HG03097 (cell line): Measurements from ENCODE around the gene NUP153.

ENCODE experiments used
- ATAC-seq: cut with Tn5 transposase; IDR thresholded peaks from one replicate; pipeline ENCODE4 v1.9.1; 2021; ENCODE audit not compliant: unreplicated experiment, low FRiP score

Gene NUP153

DNA sequence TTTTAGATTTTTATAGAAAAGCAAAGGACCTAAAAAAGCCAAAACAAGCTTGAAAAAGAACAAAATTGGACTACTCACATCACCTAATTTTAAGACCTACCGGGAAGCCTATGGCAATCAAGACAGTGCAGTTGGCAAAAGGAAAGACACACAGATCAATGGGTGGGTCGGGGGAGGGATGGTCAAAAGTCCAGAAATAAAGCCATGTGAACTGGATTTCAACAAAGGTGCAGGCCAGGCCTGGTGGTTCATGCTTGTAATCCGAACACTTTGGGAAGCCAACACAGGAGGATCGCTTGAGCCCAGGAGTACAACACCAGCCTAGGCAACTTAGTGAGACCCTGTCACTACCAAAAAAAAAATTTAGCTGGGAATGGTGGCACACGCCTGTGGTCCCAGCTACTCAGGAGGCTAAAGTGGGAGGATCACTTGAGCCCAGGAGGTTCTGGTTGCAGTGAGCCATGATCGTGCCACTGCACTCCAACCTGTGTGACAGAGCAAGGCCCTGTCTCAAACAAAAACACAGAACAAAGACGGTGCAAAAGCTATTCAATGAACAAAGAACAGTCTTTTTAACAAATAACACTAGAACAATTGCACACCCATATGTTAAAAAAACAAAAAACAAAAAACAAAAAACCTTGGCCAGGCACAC is 34.5 kb downstream of the NUP153 start:
- ATAC-seq, result no peak

DNA sequence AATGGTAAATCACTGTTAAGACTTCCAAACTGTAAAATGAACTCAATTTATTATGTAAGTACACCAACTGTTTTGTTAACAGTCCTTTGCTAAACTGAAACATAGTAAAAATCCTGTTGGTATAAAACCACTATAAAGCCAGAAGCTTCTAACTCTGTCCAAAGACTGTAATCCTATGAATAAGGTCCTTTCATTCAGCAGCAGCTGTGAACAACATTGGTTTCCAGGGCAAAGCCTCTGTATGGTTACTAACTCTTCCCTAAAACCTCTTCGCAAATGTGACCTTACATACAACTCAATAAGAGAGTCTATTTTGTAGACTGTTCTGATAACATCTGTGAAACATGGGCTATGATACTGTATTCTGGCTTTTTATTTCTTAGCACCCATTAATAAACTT is 40.1 kb downstream of the NUP153 start:
- ATAC-seq, result no peak

DNA sequence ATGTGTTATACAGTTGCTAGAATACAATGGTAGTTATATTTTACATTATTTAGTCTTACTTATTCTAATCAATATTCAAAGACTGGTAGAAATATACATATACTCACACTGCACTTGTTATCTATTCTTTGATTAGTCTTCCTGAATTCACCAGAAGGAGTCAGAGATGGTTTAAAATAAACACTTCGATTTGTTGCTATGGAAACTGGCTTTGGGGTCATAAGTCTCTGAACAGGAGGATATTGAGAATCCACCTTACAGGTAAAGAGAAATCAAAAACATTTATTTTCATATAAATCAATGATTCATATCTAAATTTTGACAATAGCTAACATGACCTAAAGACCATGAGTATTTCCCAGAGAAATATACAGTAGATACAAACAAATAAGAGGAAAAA is 41.6 kb downstream of the NUP153 start:
- no peak for ATAC-seq

DNA sequence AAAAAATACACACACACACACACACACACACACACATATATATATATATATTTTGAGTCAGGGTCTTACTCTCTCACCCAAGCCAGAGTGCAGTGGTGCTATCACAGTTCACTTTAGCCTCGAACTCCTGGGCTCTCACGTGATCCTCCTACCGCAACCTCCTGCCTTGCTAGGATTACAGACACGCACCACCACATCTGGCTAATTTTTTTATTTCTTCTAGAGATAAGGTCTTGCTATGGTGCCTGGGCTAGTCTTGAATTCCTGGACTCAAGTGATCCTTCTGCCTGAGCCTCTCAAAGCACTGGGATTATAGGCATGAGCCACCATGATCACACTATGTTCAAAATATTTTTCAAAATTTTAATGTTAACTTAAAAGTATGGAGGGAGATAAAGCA is 43.5 kb downstream of the NUP153 start:
- ATAC-seq, result no peak

DNA sequence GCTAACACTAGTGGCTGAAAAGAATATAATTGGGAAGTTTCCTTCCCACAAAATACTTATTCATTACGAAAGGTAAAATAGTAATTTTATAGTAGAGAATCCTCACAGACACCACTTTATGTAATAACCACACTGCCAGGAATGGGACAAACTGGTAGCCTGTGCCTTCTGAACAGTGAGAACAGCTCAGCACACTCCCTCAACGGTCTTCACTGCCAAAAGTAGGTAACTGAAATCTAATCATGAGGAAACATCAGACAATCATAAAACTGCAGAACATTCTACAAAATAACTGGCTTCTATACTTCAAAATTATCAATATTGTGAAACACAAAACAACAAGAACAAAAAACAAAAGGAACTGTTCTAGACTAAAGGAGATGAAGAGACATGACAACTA is 44.1 kb downstream of the NUP153 start:
- no peak for ATAC-seq

DNA sequence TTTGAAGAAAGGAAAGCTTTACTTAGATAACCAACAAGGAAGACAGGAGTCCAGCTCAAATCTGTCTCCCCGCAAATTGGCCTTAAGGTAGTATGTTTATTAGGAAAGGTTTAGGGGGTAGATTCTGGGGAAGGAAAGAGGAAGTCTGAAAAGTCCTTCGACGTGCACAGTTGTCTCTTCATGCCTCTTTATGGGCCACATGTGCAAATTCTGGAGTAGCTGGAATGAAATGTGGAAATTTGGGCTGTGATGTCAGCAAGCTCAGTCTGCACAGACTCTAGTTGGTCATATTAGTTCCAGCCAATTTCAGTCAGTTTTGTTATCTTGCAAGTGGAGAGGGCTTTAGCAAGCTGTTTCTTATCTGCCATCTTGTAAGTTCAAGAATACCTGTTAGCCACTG is 50.1 kb downstream of the NUP153 start:
- no peak for ATAC-seq

DNA sequence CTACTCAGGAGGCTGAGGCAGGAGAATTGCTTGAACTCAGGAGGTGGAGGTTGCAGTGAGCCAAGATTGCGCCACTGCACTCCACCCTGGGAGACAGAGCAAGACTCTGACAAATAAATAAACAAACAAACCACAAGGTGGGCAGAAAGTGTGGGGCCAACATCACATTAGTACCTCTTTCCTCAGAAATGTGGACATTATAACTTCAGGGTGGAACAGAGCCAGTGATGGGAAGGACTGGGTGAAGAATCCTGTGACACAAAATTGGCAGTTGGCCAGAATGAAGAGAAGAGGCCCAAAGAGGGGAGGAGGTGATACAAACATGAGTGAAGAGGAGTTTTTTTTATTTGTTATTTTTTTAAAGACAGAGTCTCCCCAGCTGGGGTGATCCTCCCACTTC is 50.6 kb downstream of the NUP153 start:
- no peak for ATAC-seq

DNA sequence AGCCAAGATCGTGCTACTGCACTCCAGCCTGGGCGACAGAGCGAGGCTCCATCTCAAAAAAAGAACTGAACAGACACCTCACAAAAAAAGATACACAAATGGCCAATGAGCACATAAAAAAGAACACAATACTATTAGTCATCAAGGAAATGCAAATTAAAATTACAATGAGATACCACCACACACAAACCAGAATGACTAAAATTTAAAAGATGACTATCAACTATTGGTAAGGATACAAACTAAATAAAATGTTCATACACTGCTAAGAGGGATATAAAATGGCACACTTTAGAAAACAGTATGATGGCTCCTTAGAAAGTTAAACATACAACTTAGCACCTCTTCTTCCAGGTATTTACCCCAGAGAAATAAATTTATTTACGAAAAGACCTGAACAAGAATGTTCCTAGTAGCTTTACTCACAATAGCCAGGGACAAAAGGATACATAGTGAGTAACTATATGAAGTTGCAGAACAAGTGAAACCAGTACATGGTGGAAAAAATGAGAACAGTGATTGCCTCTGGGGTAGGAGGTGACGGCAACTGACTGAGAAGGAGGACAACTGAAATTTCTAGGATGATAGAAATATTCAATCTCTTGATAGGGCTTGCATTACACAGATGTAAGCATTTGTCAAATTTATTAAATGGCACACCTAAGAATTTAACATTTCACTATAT is 53.4 kb downstream of the NUP153 start:
- no peak for ATAC-seq

DNA sequence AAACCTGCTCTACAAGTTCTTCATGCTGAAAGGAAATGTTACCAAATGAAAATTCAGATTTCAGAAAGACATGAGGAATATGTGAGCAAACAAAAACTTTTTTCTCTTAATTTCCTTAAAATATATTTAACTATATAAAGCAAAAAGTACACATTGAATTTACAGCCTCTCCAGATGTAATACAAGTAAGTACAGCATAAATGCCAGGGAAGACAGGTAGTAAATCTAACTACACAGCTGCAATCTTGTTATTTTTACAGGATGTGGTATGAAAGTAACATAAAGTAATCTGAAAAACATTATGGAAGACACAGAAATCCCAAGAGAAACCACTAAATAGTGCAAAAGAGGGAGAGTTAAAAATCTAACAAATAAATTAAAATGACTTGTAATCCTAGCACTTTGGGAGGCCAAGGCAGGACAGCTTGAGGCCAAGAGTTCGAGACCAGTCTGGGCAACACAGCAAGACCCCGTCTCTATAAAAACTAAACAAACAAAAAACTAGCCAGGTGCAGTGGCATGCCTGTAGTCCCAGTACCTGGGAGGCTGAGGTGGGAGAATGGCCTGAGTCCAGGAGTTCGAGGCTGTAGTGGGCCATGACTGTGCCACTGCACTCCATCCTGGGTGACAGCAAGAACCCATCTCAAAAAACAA is 55.9 kb downstream of the NUP153 start:
- ATAC-seq, result no peak

DNA sequence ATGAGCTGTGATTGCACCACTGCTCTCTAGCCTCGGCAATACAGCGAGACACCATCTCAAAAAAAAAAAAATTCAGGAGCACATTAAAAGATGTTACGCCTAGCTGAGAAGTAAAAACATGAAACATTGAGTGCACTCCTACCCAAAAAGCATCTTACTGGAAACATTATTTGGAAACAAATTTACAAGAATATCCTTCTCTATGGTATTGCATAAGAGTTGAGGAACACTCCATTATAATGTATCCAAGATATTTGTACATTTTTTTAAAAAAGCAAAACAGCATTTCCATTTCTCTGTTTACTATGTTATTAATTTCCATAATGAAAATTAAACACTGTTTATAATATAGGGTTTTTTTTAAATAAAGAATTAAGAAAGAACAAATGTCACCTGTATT is 58.0 kb downstream of the NUP153 start:
- no peak for ATAC-seq

DNA sequence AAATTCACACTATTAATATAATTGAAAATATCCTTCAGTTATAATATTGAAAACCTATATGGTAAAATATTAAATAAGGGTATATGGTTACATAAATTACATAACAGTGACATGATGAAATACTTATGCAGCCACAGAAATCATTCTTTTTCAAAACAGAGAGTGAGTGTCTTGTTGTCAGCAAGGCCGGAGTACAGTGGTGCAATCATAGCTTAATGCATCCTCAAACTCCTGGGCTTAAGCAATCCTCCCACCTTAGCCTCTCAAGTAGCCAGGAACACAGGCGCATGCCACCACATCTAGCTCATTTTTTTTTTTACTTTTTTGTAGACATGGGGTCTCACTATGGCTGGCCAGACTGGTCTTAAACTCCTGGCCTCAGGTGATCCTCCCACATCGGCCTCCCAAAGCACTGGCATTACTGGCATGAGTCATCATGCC is 66.2 kb downstream of the NUP153 start:
- no peak for ATAC-seq

DNA sequence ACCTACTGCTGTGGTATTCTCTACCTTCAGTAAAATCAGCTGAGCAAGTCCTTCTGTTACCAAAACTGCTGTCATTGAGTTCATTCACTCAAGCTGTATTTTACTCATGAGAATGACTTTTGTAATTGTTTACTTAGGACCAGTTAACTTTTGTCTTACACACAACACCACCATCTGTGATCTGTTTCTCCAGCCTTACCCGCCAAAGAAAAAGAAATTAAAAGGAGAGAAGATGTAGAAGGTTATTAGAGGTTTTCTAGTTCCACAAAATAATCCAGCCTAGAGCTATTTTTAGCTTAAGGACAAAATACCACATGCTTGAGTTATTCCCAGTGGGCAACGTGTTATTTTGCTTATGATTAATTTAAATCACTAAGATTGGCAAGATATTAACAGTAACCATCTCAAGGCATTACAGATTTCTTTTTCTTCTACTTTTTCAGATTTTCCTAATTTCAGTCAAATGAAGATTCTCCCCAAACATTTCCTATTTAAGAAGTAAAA is 68.5 kb downstream of the NUP153 start:
- no peak for ATAC-seq

DNA sequence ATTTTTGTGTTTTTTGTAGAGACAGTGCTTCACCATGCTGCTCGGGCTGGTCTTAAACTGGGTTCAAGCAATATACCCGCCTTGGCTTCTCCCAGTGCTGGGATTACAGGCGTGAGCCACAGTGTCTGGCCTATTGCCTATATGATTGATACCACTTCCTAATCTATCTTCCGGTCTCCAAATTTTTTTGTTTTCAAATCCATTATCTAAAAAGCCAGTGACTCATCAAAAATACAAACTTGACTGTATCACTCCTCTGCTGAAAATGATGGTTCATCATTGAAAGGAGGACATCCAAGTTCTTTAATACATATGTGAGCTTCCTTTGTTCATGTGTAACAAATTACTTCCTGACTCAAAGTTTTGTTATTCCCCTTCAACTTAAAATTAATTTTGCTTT is 71.2 kb downstream of the NUP153 start:
- ATAC-seq, result no peak

DNA sequence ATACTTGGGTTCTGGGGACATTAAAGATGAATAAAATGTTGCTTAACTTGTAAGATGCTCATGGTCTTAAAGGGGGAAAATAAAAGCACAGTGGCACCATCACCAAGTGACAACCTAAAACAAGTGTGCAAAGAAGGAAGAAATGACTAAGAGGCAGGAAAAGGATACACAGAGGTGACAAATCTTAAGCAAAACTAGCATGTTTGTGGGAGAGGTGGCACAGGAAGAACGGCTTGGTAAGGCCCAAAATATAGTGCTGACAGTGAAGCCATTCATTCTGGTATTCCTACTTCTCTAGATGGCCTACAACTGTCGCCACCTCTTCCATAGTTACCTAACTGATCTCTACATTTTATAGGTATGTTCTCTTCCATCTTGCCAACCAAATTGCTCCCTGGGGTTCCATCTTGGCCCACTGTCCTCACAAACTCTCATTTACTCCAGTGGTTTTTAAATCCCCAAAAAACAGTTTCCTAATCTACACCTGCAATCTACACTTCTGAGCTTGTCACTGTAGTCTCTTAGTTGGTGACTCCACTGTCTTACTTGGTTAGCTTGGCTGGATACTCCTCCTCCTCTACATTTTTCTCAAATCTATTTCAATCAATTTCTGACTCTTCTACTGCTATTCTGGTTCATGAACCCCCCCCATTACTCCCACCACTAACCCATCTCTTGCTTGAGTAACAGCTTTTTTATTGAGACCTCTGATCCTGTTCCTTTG is 73.1 kb downstream of the NUP153 start:
- no peak for ATAC-seq

DNA sequence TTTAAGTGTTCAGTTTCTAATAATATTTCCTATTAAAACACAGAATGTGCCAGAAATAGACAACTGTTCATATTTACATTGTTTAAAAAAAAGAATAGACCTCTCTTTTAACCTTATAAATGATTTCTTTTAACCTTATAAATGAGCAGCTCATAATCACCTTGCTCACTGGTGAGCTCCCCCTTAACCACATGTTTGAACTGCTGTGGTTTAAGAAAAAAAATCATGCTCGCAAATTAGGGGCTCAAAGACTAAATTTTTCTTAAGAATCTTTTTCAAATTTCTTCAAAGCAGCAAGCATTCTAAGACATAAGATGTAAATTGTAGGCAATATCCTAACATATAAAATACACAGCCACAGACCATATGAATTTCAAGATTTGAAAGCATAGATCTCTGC is 73.8 kb downstream of the NUP153 start:
- no peak for ATAC-seq

DNA sequence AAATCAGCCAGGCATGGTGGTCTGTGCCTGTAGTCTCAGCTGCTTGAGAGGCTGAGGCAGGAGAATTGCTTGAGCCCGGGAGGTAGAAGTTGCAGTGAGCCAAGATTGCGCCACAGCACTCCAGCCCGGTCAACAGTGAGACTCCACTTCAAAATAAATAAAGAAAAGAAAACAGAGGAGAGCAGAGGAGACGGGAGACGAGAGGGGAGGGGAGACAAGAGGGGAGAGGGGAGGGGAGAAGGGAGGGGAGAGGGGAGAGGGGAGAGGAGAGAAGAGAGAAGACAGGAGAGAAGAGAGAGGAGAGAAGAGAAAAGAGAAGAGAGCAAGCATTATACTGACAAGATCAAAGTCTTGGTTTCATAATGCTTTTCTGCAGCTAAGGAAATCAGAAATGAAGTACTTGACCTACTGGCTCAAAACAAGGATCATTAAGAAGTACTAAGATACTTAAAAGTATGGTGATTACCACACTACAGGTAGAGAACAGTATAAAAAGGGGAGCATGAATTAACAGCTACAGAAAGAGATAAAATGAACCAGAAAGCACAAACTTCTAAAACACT is 76.1 kb downstream of the NUP153 start:
- ATAC-seq, result no peak

DNA sequence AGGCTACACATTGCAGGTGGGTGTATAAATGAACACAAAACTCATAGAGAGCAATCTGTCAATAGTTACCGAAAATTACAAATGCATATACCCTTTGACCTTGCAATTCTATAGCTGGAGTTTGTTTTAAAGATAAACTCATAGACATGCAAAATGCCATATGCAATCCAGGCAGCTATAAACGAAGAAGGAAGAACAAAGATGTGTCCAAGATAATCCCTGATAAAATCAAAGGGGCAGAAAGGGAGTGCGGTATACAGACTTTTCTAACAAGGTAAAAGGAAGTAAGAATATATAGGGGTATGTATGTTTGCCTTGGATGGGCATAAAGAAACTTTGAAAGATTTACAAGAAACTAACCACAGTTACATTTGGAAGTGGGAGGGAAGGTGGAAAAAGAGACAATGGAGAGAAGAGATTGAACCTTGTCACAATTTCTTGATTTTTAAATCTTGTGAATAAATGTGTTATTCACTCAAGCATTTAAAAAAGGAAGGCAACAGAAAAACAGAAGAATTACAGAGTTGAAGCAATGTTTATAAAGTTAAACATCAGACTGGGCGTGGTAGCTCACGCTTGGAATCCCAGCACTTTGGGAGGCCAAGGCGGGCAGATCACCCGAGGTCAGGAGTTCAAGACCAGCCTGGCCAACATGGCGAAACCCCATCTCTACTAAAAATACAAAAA is 76.8 kb downstream of the NUP153 start:
- ATAC-seq, result no peak

DNA sequence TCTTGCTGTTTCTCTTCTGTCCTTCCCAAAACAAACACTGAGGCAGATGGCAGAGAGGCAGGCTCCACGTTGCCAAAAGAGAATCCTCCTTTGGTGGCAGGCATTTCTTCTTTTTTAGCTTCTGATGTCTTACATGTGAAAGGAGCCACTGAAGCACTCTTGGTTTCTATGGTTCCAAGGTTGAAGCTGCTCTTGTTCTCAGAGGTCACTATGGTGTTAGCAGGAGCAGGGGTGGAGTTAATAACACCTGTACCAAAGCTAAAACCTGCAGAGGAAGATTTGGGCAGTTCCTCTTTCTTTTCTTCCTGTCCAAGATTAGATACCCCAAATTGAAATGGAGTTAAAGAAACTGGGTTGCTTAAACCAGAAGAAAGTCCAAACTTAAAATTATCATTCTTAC is 77.9 kb downstream of the NUP153 start:
- ATAC-seq, result no peak

DNA sequence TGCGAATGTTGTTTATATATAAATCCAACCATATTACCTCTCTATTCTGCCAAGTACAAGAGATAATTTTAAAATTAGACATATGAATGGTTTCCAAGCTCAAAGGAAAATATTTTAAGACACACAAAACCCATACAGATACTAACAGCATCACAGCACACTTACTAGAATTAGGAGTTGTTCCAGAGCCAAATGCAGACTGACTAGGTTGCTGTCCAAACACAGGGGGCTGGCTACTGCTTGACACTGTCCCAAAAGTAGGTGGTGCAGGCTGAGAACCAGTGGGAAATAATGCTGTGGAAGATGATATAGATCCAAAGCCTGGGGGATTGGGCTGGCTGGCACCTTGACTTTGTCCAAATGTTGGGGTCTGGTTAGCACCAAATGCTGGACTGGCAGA is 82.3 kb downstream of the NUP153 start:
- no peak for ATAC-seq

DNA sequence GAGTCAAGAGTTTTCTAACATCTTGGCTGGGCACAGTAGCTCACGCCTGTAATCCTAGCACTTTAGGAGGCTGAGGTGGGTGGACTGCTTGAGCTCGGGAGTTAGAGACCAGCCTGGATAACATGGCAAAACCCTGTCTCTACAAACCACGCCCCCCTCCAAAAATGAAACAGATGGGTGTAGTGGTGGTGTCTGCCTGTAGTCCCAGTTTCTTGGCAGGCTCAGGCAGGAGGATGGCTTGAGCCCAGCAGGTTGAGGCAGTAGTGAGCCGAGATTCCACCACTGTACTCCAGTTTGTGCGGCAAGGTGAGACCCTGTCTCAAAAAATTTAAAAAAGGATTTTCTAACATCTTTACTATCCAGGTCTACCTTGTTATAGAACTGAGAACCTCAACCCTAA is 84.6 kb downstream of the NUP153 start:
- ATAC-seq, result no peak
